Panc1 (cell line): ENCODE measurements around the gene COL23A1. TPM values are rescaled to one million over a fixed set of nuclear protein-coding genes. Genes with fewer than 3 reads are reported as not detected.

Source experiments
- ATAC-seq: fragments of 200-7000 bp; cut with Tn5 transposase; 2 replicates; pipeline ENCODE4 v1.9.1; 2020; ENCODE audit warnings: mild to moderate bottlenecking, moderate library complexity
- BruUV-seq: library from RNA; stranded (reverse); fragments of 400-500 nt; replicated peaks from 2 replicates; lab custom pipeline; 2021; lab: Mats Ljungman, UMichigan
- CTCF ChIA-PET: fragments of 300-600 bp; sonication (Branson Sonifier 250); formaldehyde crosslinking; loops from one replicate; lab custom pipeline; 2022; ENCODE audit warnings: antibody characterized with exemption; lab: Charles Lee
- POLR2A ChIA-PET: fragments of 300-600 bp; sonication (Branson Sonifier 250); formaldehyde crosslinking; loops from one replicate; lab custom pipeline; 2022; ENCODE audit warnings: antibody characterized with exemption; lab: Charles Lee
- DNase-seq: peaks from one replicate; pipeline ENCODE4 v3.0.0-alpha.2; 2010; ENCODE audit warnings: low read depth, low spot score
- H3K27ac ChIP-seq: 2 replicates; pipeline ENCODE4 v1.5.1; 2011; ENCODE audit warnings: mild to moderate bottlenecking, low read length, inconsistent platforms
- H3K27me3 ChIP-seq: fragments of 200-500 bp; sonication (Bioruptor generic); 2 replicates; pipeline ENCODE4 v1.6.0; 2014; ENCODE audit warnings: low read length, inconsistent platforms; ENCODE audit not compliant: control insufficient read depth, insufficient read depth
- H3K36me3 ChIP-seq: fragments of 200-500 bp; sonication (Bioruptor generic); 2 replicates; pipeline ENCODE4 v1.5.1; 2014; ENCODE audit warnings: inconsistent platforms, mild to moderate bottlenecking, low read length, moderate library complexity; ENCODE audit not compliant: control insufficient read depth, insufficient read depth
- H3K4me1 ChIP-seq: 2 replicates; pipeline ENCODE4 v1.5.1; 2011; ENCODE audit warnings: inconsistent platforms, mild to moderate bottlenecking, low read length, moderate library complexity; ENCODE audit not compliant: control insufficient read depth, insufficient read depth
- H3K4me3 ChIP-seq, 2 experiments: 2 replicates each; pipeline ENCODE4 v1.5.1; 2011 to 2012; ENCODE audit warnings: low read depth in 2 of 2, low read length in 2 of 2, mild to moderate bottlenecking in 2 of 2, inconsistent platforms in 1 of 2, moderate library complexity in 1 of 2
- H3K9me3 ChIP-seq: fragments of 200-500 bp; sonication (Bioruptor generic); 2 replicates; pipeline ENCODE4 v1.5.1; 2014; ENCODE audit warnings: low read depth, mild to moderate bottlenecking, inconsistent platforms, low read length, moderate library complexity; ENCODE audit not compliant: control insufficient read depth, insufficient read depth
- POLR2AphosphoS5 ChIP-seq: IDR thresholded peaks from 2 replicates; pipeline ENCODE4 v1.6.1; 2012; ENCODE audit warnings: mild to moderate bottlenecking, low read depth, low read length, moderate library complexity
- SIN3A ChIP-seq: IDR thresholded peaks from 2 replicates; pipeline ENCODE4 v1.6.1; 2012; ENCODE audit warnings: low read depth, mild to moderate bottlenecking, low read length, moderate library complexity, borderline replicate concordance; ENCODE audit not compliant: insufficient read depth
- TCF7L2 ChIP-seq: IDR thresholded peaks from 2 replicates; pipeline ENCODE4 v1.6.1; 2011; ENCODE audit warnings: mild to moderate bottlenecking, low read depth, low read length, inconsistent platforms
- in situ Hi-C: cut with HindIII; loops from 2 replicates; pipeline ENCODE4 v1.10.0; 2016; ENCODE audit warnings: low sequenced_read_pairs, low pct_unique_long_range_greater_than_20kb
- intact Hi-C: fragments of 100-400 bp; cut with micrococcal nuclease; formaldehyde crosslinking; loops from one replicate; pipeline ENCODE4 v1.10.0; 2022; ENCODE audit not compliant: unreplicated experiment
- total RNA-seq: library from RNA; stranded (reverse); gene quantifications from one replicate; pipeline ENCODE4 v1.2.1, GENCODE V29; 2021; ENCODE audit not compliant: unreplicated experiment
- TF ChIP-seq, protein P1 (sequence below): fragments of 450-650 bp; IDR thresholded peaks from 2 replicates; pipeline ENCODE4 v1.5.1; 2017; ENCODE audit warnings: mild to moderate bottlenecking
- TF ChIP-seq, protein P2 (sequence below), 2 experiments: IDR thresholded peaks; 2 replicates each; pipeline ENCODE4 v1.6.1; 2011 to 2012; ENCODE audit warnings: low read depth in 2 of 2, control low read depth in 1 of 2, low read length in 1 of 2, mild to moderate bottlenecking in 1 of 2, moderate library complexity in 1 of 2; ENCODE audit not compliant: insufficient read depth in 1 of 2

COL23A1 gene
- total RNA-seq, 1 experiment from 2014 or later: 0.05 TPM

DNA sequence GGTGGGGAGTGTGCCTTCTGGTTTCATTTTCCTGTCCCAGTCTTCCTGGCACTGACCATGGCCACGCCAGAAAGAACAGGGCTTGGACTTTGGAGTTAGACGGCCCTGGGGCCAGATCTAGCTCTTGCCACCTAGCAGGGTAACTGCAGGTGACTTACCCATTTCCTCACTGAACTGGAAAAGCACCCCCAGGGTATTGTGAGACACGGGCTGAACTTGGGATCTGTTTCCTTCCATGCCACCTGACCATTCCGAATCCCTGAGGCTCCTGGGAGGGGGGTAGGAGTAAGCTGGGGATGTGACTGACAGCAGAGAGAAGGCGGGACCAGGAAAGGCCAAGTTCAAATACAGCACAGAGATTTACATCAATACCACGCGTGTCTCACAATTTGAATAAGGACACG, 376.4 kb downstream of the COL23A1 start:
- no TSS peak for BruUV-seq
- in situ Hi-C loops (no loop called here), intact Hi-C loops (no loop called here)
- Histone ChIP-seq H3K4me3 (no peak overlapping the region), H3K27ac (no peak overlapping the region), H3K9me3 (no peaks in the 10 kb centered on the region), H3K27me3 (no peaks in the 10 kb centered on the region), H3K36me3 (peaks cover 3% of the 10 kb centered on the region), H3K4me1 (peaks cover 14% of the 10 kb centered on the region)
- POLR2A ChIA-PET: no interaction called here
- DNase-seq (no peak), ATAC-seq (no peak)
- CTCF ChIA-PET: interaction anchor here (0.6 kb wide), 1 partner anchor 28 kb away, joined by 3 read pairs; no protein-coding TSS in a partner anchor
- TF ChIP-seq, protein P1, sequence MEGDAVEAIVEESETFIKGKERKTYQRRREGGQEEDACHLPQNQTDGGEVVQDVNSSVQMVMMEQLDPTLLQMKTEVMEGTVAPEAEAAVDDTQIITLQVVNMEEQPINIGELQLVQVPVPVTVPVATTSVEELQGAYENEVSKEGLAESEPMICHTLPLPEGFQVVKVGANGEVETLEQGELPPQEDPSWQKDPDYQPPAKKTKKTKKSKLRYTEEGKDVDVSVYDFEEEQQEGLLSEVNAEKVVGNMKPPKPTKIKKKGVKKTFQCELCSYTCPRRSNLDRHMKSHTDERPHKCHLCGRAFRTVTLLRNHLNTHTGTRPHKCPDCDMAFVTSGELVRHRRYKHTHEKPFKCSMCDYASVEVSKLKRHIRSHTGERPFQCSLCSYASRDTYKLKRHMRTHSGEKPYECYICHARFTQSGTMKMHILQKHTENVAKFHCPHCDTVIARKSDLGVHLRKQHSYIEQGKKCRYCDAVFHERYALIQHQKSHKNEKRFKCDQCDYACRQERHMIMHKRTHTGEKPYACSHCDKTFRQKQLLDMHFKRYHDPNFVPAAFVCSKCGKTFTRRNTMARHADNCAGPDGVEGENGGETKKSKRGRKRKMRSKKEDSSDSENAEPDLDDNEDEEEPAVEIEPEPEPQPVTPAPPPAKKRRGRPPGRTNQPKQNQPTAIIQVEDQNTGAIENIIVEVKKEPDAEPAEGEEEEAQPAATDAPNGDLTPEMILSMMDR: no peak

DNA sequence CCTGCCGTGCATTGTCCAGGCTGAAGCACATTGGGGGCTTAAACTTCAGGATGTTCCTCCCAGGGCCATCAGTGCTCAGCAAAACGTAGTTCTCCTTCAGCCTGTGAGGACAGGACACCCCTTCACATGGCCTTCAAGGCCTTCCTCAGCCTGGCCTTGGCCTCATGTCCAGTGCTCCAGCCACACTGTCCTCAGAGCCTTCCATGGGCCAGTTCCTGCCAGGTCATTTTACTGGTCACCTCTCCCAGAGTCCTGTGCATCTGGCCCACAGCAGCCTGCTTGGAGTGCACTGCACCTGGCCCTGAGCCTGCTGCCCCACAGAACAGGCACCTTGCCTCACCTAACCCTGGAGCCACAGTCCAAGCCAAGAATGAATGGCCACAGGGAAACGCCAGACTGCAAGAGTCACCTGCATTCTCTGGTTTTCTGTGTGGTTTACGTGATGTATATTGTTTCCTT, 377.2 kb downstream of the COL23A1 start:
- H3K27ac ChIP-seq: no peak overlapping the region; the same call in 1 of the 2 replicates
- DNase-seq: no peak
- BruUV-seq: no TSS peak
- no peaks in the 10 kb centered on the region for H3K27me3 ChIP-seq
- peaks cover 8% of the 10 kb centered on the region for H3K36me3 ChIP-seq
- no peaks in the 10 kb centered on the region for H3K9me3 ChIP-seq
- CTCF ChIA-PET: no interaction called here
- ATAC-seq: peak; percentile 8
- TF ChIP-seq TCF7L2: no peak
- TF ChIP-seq, protein P2, sequence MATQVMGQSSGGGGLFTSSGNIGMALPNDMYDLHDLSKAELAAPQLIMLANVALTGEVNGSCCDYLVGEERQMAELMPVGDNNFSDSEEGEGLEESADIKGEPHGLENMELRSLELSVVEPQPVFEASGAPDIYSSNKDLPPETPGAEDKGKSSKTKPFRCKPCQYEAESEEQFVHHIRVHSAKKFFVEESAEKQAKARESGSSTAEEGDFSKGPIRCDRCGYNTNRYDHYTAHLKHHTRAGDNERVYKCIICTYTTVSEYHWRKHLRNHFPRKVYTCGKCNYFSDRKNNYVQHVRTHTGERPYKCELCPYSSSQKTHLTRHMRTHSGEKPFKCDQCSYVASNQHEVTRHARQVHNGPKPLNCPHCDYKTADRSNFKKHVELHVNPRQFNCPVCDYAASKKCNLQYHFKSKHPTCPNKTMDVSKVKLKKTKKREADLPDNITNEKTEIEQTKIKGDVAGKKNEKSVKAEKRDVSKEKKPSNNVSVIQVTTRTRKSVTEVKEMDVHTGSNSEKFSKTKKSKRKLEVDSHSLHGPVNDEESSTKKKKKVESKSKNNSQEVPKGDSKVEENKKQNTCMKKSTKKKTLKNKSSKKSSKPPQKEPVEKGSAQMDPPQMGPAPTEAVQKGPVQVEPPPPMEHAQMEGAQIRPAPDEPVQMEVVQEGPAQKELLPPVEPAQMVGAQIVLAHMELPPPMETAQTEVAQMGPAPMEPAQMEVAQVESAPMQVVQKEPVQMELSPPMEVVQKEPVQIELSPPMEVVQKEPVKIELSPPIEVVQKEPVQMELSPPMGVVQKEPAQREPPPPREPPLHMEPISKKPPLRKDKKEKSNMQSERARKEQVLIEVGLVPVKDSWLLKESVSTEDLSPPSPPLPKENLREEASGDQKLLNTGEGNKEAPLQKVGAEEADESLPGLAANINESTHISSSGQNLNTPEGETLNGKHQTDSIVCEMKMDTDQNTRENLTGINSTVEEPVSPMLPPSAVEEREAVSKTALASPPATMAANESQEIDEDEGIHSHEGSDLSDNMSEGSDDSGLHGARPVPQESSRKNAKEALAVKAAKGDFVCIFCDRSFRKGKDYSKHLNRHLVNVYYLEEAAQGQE (IDR thresholded peaks at IDR 0.05; ENCODE audit: insufficient read depth in 1 of 2, low read depth in 2 of 2, low read length in 1 of 2): 0 out of 4 replicates have a peak, but pooled peaks of 1 of the 2 experiments have one; percentile 25
- TF ChIP-seq, protein P1: no peak
- no peak for TF ChIP-seq SIN3A
- peak; percentile 69 for TF ChIP-seq POLR2AphosphoS5
- intact Hi-C loops: no loop called here
- peaks cover 22% of the 10 kb centered on the region for H3K4me1 ChIP-seq
- in situ Hi-C loops: no loop called here
- no peak overlapping the region for H3K4me3 ChIP-seq
- POLR2A ChIA-PET: interaction anchor here (0.6 kb wide), 1 partner anchor 17 kb away, joined by 3 read pairs; no protein-coding TSS in a partner anchor
